RWPE1 (cell line): ENCODE measurements around the gene ZDHHC20.

Experiments
- CTCF ChIA-PET: fragments of 350-600 bp; sonication (Branson Sonifier 250); formaldehyde crosslinking; extraction: SDS; loops from one replicate; lab custom pipeline; 2021; lab: Yijun Ruan, JAX
- POLR2A ChIA-PET: fragments of 400-600 bp; formaldehyde crosslinking; extraction: SDS; loops from one replicate; lab custom pipeline; 2020; ENCODE audit warnings: antibody characterized with exemption; ENCODE audit not compliant: low non-redundant PET; lab: Yijun Ruan, JAX
- DNase-seq: peaks from one replicate; pipeline ENCODE4 v3.0.0; 2012; ENCODE audit warnings: low spot score
- H3K27ac ChIP-seq: fragments of 450-650 bp; 2 replicates; pipeline ENCODE4 v1.5.1; 2017
- CTCF ChIP-seq: fragments of 450-650 bp; conservative IDR thresholded peaks from 2 replicates; pipeline ENCODE4 v1.5.1; 2017; ENCODE audit warnings: low read depth, mild to moderate bottlenecking

The ZDHHC20 gene

GRCh38 chr13:21458813-21459701 lies at the start of gene ZDHHC20:
ZDHHC20 (minus strand) TSS chr13:21459303; CDS start chr13:21459171, 132 bp downstream.
- CTCF ChIA-PET = interaction anchor here (0.6 to 2.0 kb wide), 2 partner anchors 58 to 162 kb away, joined by 4 to 6 read pairs; no protein-coding TSS in a partner anchor
- peak within 1 kb of the TSS; percentile 88 for H3K27ac ChIP-seq
- no peak for TF ChIP-seq CTCF
- POLR2A ChIA-PET = no interaction called here
- peak; percentile 91 for DNase-seq

GRCh38 chr13:21504379-21504778 lies 45.3 kb upstream of the ZDHHC20 start:
- ChIA-PET CTCF (interaction anchor here (0.6 kb wide), 1 partner anchor 134 kb away, joined by 3 read pairs; no protein-coding TSS in a partner anchor), POLR2A (no interaction called here)
- DNase-seq = no peak
- H3K27ac ChIP-seq = no peak overlapping the region
- no peak for TF ChIP-seq CTCF

GRCh38 chr13:21501686-21502085 lies 42.6 kb upstream of the ZDHHC20 start:
- CTCF ChIA-PET = interaction anchor here (0.7 kb wide), 1 partner anchor 295 kb away, joined by 3 read pairs; no protein-coding TSS in a partner anchor
- POLR2A ChIA-PET = no interaction called here
- H3K27ac ChIP-seq = no peak overlapping the region
- no peak for TF ChIP-seq CTCF
- no peak for DNase-seq

GRCh38 chr13:21486322-21486721 lies 27.2 kb upstream of the ZDHHC20 start:
- no peak overlapping the region for H3K27ac ChIP-seq
- DNase-seq = no peak
- ChIA-PET CTCF (no interaction called here), POLR2A (no interaction called here)
- no peak for TF ChIP-seq CTCF

GRCh38 chr13:21483748-21484147 lies 24.6 kb upstream of the ZDHHC20 start:
- POLR2A ChIA-PET = no interaction called here
- no peak overlapping the region for H3K27ac ChIP-seq
- CTCF ChIA-PET = no interaction called here
- DNase-seq = no peak
- no peak for TF ChIP-seq CTCF

- no peak overlapping the region for H3K27ac ChIP-seq
- no peak for TF ChIP-seq CTCF
- ChIA-PET CTCF (no interaction called here), POLR2A (no interaction called here)
- no peak for DNase-seq
Observed at GRCh38 chr13:21481359-21481758, 22.3 kb upstream of the ZDHHC20 start.
